Ovary (tissue), 3 donors: ENCODE results near the gene DGKA.

ENCODE experiments used
- CTCF ChIP-seq, 3 donors: fragments of 450-650 bp in 2 of 3; fragments of 200-600 bp in 1 of 3; IDR thresholded peaks; one replicate each; pipeline versions ENCODE4 v1.5.1 to v1.8.0; 2016 to 2022; ENCODE audit warnings: antibody characterized with exemption in 3 of 3, mild to moderate bottlenecking in 1 of 3
- POLR2A ChIP-seq: fragments of 450-650 bp; IDR thresholded peaks from one replicate; pipeline ENCODE4 v1.6.1; 2017; ENCODE audit warnings: antibody characterized with exemption, mild to moderate bottlenecking, moderate library complexity
- donor health status: DM: no; HTN: no; CAD: no.

DNA sequence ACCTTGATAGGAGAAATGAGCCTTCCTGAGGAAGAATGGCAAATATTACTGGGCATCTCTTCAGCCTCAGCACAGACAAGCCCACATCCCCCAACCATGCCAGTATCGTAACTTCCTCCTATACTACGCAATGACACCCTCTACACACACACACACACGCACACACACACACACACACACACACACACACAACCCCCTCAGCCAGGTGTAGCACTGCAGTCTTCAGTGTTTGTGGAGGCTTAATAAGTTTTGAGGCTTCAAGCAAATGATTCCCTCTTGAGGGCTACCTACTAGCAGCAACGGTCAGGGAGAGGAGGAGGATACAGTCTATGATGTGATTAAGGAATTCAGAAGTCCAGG is 1.6 kb downstream of the DGKA start:
- TF ChIP-seq CTCF (IDR thresholded peaks at IDR 0.05) (no peak), POLR2A (no peak)
